Liver (tissue), 9 donors: Measurements from ENCODE around the gene SNRNP70. TPM values are rescaled to one million over a fixed set of nuclear protein-coding genes. Genes with fewer than 3 reads are reported as not detected.
"Not testable (repeated sequence)": the region's sequence is repeated elsewhere in the genome, so short reads cannot be mapped to it uniquely, and the experiment has no call there.

Source experiments
- DNase-seq: peaks from one replicate; pipeline ENCODE4 v3.0.0-alpha.2; 2017; ENCODE audit warnings: low spot score
- H3K27ac ChIP-seq, 2 donors: one replicate each; pipeline ENCODE4 v1.7.0; 2013; ENCODE audit warnings: inconsistent platforms in 2 of 2, low read length in 2 of 2, control low read depth in 1 of 2, low read depth in 1 of 2, mild to moderate bottlenecking in 1 of 2
- H3K27me3 ChIP-seq, 4 donors: one replicate each; pipeline versions ENCODE4 v1.6.1 to v1.7.0; 2013; ENCODE audit warnings: low read length in 3 of 4, inconsistent platforms in 1 of 4, mild to moderate bottlenecking in 1 of 4, moderate library complexity in 1 of 4; ENCODE audit not compliant: control insufficient read depth in 4 of 4, insufficient read depth in 4 of 4
- H3K36me3 ChIP-seq, 4 donors: one replicate each; pipeline versions ENCODE4 v1.6.1 to v1.7.0; 2013; ENCODE audit warnings: low read length in 3 of 4, mild to moderate bottlenecking in 3 of 4, low read depth in 1 of 4, moderate library complexity in 1 of 4; ENCODE audit not compliant: control insufficient read depth in 4 of 4, insufficient read depth in 3 of 4
- H3K4me1 ChIP-seq, 4 donors: one replicate each; pipeline versions ENCODE4 v1.6.1 to v1.7.0; 2013; ENCODE audit warnings: low read length in 3 of 4, mild to moderate bottlenecking in 3 of 4, moderate library complexity in 1 of 4; ENCODE audit not compliant: control insufficient read depth in 4 of 4, insufficient read depth in 4 of 4
- H3K4me3 ChIP-seq, 3 donors: one replicate each; pipeline versions ENCODE4 v1.6.1 to v1.7.0; 2013; ENCODE audit warnings: low read length in 3 of 3, control low read depth in 1 of 3, low read depth in 1 of 3, mild to moderate bottlenecking in 1 of 3
- H3K9ac ChIP-seq, 2 donors: one replicate each; pipeline ENCODE4 v1.7.0; 2013; ENCODE audit warnings: low read length in 2 of 2, mild to moderate bottlenecking in 2 of 2, moderate library complexity in 2 of 2, control low read depth in 1 of 2, low read depth in 1 of 2
- H3K9me3 ChIP-seq, 4 donors: one replicate each; pipeline versions ENCODE4 v1.6.1 to v1.7.0; 2013; ENCODE audit warnings: low read length in 3 of 4; ENCODE audit not compliant: control insufficient read depth in 4 of 4
- EGR1 ChIP-seq, 2 donors: IDR thresholded peaks; 2 replicates each; pipeline ENCODE4 v1.6.1; 2016 to 2018; ENCODE audit warnings: antibody characterized with exemption in 2 of 2, low read depth in 2 of 2
- FOXA2 ChIP-seq: IDR thresholded peaks from 2 replicates; pipeline ENCODE4 v1.6.1; 2016; ENCODE audit warnings: antibody characterized with exemption
- GABPA ChIP-seq, 2 donors: IDR thresholded peaks in 1 of 2; conservative IDR thresholded peaks in 1 of 2; 2 replicates each; pipeline ENCODE4 v1.6.1; 2016; ENCODE audit warnings: antibody characterized with exemption in 2 of 2, mild to moderate bottlenecking in 1 of 2, moderate library complexity in 1 of 2
- HNF4A ChIP-seq, 2 donors: conservative IDR thresholded peaks; 2 replicates each; pipeline ENCODE4 v1.6.1; 2016; ENCODE audit warnings: antibody characterized with exemption in 2 of 2, mild to moderate bottlenecking in 2 of 2
- HNF4G ChIP-seq: IDR thresholded peaks from 2 replicates; pipeline ENCODE4 v1.6.1; 2016; ENCODE audit warnings: antibody characterized with exemption
- JUND ChIP-seq, 2 donors: IDR thresholded peaks; 2 replicates each; pipeline ENCODE4 v1.6.1; 2016; ENCODE audit warnings: antibody characterized with exemption in 2 of 2
- NR2F2 ChIP-seq: IDR thresholded peaks from 2 replicates; pipeline ENCODE4 v1.6.1; 2016; ENCODE audit warnings: antibody characterized with exemption
- RXRA ChIP-seq, 2 donors: IDR thresholded peaks; 2 replicates each; pipeline ENCODE4 v1.6.1; 2017 to 2018; ENCODE audit warnings: antibody characterized with exemption in 2 of 2, mild to moderate bottlenecking in 1 of 2
- SP1 ChIP-seq: IDR thresholded peaks from 2 replicates; pipeline ENCODE4 v1.6.1; 2018; ENCODE audit warnings: antibody characterized with exemption, mild to moderate bottlenecking
- WGBS: extraction: QIAGEN DNeasy Blood & Tissue Kit; methylation state at CpG from one replicate; pipeline ENCODE4 v1.1.7; 2013; 5-methylcytosine and 5-hydroxymethylcytosine counted together
- polyA plus RNA-seq, 2 donors: library from polyadenylated mRNA; stranded (reverse) in 1 of 2; unstranded in 1 of 2; fragments of 200-250 nt in 1 of 2; fragments of >200 nt in 1 of 2; fragmentation: Nextera tagmentation in 1 of 2; extraction: Ambion mirVana in 1 of 2; gene quantifications; one replicate each; pipeline versions ENCODE4 v1.2.1 to v1.2.3, GENCODE V29; 2013 to 2015
- total RNA-seq, 2 donors: library from RNA; depleted of rRNA; stranded (reverse); fragments of >200 nt; gene quantifications; one replicate each; pipeline ENCODE4 v1.2.3, GENCODE V29; 2014
- TF ChIP-seq, protein P1 (sequence below): IDR thresholded peaks from 2 replicates; pipeline ENCODE4 v1.6.1; 2016; ENCODE audit warnings: antibody characterized with exemption
- TF ChIP-seq, protein P2 (sequence below): fragments of 150-350 bp; IDR thresholded peaks from 2 replicates; pipeline ENCODE4 v1.5.1; 2017; ENCODE audit warnings: improper control_type of control experiment, low read depth, low read length; ENCODE audit not compliant: missing input control
- TF ChIP-seq, protein P3 (sequence below): IDR thresholded peaks from 2 replicates; pipeline ENCODE4 v1.6.1; 2016; ENCODE audit warnings: antibody characterized with exemption
- donor health status: healthy.
- donor health status: healthy.
- donor health status: healthy.
- donor health status: healthy.
- donor health status: healthy.

SNRNP70 gene
- total and polyA plus RNA-seq, 4 donors: 34.2 to 166 (median 94.8) TPM

DNA sequence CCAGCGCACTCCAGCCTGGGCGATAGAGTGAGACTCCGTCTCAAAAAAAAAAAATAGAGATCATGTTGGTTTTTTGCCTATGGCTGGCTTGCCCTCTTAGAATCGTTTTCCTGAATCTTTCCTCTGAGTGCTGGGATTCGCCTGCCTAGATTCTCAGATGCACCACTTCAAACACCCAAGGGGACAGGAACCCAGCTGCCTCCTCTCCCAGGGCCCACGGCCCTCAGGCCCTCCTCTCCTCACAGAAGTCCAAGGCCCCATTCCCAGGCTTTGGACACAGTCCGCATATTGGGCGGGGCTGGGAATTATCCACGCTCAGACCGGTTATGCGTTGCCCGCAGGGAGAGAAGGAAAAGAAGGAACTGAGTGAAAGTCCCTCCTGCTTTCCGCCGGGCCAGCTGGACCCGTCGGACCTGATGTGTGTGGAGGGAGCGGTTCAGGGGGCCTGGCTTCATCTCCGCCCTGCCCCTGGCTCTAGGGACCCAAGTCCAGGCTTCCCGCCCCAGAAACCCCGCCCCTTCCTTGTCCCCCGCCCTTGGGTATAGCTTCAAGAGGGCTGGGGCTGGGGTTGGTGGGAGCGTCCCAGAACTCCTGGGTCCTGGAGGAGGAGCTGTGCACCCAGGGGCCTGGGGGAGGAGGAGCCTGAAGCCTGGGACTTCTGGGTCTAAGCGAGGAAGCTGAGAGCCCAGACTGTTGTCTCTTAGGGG is 39.9 kb downstream of the SNRNP70 start:
- Histone ChIP-seq H3K4me1 (peaks cover 0 to 15% (median 8%) of the 10 kb centered on the region in 4 donors), H3K36me3 (no peaks in the 10 kb centered on the region), H3K27me3 (no peaks in the 10 kb centered on the region), H3K4me3 (no peak overlapping the region), H3K9me3 (no peaks in the 10 kb centered on the region), H3K27ac (no peak overlapping the region), H3K9ac (no peak overlapping the region)
- TF ChIP-seq FOXA2: no peak
- 46% methylated on average over 23 of the region's 23 CpGs for WGBS
- DNase-seq: no peak

DNA sequence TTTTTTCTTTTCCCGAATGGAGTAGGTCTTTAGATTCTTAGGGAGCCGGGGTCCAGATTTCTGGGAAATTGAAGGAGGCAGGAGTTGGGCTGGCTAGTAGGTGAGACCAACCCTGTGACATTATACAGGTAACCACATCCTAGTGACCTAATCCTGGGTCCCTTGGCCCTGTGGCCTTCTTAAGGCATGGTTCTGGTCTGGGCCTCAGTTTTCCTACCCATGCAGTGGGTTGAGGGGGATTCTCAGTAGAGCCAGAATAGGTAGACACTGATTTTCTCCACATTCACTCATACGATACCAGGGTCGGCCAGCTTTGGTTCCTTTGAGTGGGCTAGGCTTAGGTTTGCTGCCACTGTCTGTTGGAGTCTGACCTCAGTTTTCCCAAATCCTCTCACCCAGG is 41.3 kb downstream of the SNRNP70 start:
- no peak overlapping the region for H3K4me3 ChIP-seq
- no peaks in the 10 kb centered on the region for H3K27me3 ChIP-seq
- DNase-seq: no peak
- no peak overlapping the region for H3K9ac ChIP-seq
- no peaks in the 10 kb centered on the region for H3K36me3 ChIP-seq
- H3K27ac ChIP-seq: no peak overlapping the region
- H3K9me3 ChIP-seq: no peaks in the 10 kb centered on the region
- H3K4me1 ChIP-seq: peaks cover 0 to 11% (median 7%) of the 10 kb centered on the region in 4 donors
- TF ChIP-seq HNF4A (conservative IDR thresholded peaks at IDR 0.05) (no peak), JUND (IDR thresholded peaks at IDR 0.05) (no peak), SP1 (no peak), RXRA (IDR thresholded peaks at IDR 0.05) (no peak), HNF4G (no peak), NR2F2 (no peak), EGR1 (IDR thresholded peaks at IDR 0.05; ENCODE audit: low read depth in 2 of 2) (no peak), FOXA2 (no peak), GABPA (IDR thresholded peaks at IDR 0.05 in 1 of 2, conservative IDR thresholded peaks at IDR 0.05 in 1 of 2) (no peak)
- TF ChIP-seq, protein P1, sequence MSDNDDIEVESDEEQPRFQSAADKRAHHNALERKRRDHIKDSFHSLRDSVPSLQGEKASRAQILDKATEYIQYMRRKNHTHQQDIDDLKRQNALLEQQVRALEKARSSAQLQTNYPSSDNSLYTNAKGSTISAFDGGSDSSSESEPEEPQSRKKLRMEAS: no peak
- TF ChIP-seq, protein P2, sequence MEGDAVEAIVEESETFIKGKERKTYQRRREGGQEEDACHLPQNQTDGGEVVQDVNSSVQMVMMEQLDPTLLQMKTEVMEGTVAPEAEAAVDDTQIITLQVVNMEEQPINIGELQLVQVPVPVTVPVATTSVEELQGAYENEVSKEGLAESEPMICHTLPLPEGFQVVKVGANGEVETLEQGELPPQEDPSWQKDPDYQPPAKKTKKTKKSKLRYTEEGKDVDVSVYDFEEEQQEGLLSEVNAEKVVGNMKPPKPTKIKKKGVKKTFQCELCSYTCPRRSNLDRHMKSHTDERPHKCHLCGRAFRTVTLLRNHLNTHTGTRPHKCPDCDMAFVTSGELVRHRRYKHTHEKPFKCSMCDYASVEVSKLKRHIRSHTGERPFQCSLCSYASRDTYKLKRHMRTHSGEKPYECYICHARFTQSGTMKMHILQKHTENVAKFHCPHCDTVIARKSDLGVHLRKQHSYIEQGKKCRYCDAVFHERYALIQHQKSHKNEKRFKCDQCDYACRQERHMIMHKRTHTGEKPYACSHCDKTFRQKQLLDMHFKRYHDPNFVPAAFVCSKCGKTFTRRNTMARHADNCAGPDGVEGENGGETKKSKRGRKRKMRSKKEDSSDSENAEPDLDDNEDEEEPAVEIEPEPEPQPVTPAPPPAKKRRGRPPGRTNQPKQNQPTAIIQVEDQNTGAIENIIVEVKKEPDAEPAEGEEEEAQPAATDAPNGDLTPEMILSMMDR: no peak
- TF ChIP-seq, protein P3, sequence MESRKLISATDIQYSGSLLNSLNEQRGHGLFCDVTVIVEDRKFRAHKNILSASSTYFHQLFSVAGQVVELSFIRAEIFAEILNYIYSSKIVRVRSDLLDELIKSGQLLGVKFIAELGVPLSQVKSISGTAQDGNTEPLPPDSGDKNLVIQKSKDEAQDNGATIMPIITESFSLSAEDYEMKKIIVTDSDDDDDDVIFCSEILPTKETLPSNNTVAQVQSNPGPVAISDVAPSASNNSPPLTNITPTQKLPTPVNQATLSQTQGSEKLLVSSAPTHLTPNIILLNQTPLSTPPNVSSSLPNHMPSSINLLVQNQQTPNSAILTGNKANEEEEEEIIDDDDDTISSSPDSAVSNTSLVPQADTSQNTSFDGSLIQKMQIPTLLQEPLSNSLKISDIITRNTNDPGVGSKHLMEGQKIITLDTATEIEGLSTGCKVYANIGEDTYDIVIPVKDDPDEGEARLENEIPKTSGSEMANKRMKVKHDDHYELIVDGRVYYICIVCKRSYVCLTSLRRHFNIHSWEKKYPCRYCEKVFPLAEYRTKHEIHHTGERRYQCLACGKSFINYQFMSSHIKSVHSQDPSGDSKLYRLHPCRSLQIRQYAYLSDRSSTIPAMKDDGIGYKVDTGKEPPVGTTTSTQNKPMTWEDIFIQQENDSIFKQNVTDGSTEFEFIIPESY: no peak
- WGBS: 84% methylated on average over 4 of the region's 4 CpGs

DNA sequence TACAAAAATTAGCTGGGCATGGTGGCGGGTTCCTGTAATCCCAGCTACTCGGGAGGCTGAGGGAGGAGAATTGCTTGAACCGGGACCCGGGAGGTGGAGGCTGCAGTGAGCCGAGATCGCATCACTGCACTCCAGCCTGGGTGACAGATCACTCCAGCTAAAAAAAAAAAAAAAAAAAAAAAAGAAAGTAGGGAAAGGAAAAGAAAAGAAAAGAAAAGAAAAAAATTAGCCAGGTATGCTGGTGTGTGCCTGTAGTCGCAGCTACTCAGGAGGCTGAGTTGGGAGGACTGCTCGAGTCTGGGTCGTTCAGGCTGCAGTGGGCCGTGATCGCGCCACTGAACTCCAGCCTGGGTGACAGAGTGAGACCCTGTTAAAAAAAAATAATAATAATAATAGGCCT is 42.0 kb downstream of the SNRNP70 start:
- not testable (repeated sequence) for H3K4me3 ChIP-seq, H3K27ac ChIP-seq, H3K9ac ChIP-seq, DNase-seq, H3K36me3 ChIP-seq, H3K27me3 ChIP-seq, H3K9me3 ChIP-seq
- H3K4me1 ChIP-seq: peaks cover 0 to 11% (median 7%) of the 10 kb centered on the region in 4 donors
- 96% methylated on average over 12 of the region's 12 CpGs for WGBS
